Stimulated activated CD8-positive, alpha-beta memory T cell treated with anti-CD3 and anti-CD28 coated beads, Interleukin-15, amount 100 ng/mL, for 24 hours (primary cell): ENCODE results near the gene PREX1.

Experiments
- DNase-seq: peaks from one replicate; pipeline ENCODE4 v3.0.0-alpha.2; 2020; ENCODE audit warnings: low read depth

Gene PREX1

GRCh38 chr20:48735112-48735511 lies 92.7 kb downstream of the PREX1 start:
- no peak for DNase-seq

- DNase-seq: no peak
These were observed 93.6 kb downstream of the PREX1 start for GRCh38 chr20:48734104-48734749.

DNA sequence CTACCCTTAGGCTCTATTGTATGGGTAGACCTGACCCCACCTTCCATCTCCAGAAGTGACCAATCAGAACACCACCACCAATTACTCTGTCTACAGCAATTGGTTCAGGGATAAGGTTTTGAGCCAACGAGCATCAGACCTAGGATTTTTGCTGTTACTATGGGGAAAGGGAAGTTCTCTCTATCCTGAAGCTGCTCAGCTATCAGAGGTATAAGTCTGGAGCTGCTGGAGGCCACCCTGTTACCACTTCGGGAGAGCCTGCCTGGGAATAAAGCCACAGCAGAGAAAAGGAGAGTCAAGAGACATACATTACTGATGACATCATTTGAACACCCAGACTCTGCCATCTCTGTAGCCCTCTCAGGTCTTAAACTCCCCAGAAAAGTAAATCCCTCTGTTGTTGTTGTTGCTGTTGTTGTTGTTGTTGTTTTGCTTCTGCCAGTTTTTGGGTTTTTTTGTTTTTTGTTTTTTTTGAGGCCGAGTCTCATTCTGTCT lies 94.5 kb downstream of the PREX1 start:
- DNase-seq: no peak

DNA sequence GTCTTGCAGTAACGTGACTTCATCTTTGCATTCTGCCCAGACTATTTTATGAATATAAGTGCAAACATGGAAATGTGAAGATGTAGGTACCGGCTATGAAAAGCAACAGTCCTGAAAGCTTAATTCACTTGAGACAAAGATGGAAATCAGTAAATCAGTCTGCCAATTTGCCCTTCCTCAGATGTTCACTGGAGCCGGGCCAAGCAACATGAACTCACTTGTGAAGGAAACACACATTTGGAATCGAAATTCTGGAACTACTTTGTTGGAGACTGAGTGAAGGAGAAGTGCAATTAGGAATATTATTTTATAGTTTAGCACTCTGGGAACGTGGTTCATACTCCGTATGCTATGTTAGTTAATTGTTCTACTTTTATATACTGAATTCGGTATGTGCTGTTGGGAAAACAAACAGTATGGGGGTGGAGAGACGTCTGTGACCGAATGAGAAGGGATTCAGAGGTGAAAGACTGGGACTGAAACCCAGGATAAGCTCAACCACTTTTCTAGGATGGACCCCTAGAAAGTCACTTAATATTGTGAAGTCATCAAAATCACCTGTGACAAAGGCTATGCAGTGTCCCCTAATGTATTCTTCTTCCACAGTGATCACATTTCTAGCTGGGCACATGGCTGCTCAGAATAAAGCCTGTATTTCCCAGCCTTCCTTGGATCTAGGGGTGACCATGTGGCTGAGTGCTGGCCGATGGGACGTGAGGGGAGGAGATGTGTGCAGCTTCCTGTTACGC lies 95.5 kb downstream of the PREX1 start:
- DNase-seq: no peak

GRCh38 chr20:48731536-48731935 lies 96.3 kb downstream of the PREX1 start:
- no peak for DNase-seq

DNA sequence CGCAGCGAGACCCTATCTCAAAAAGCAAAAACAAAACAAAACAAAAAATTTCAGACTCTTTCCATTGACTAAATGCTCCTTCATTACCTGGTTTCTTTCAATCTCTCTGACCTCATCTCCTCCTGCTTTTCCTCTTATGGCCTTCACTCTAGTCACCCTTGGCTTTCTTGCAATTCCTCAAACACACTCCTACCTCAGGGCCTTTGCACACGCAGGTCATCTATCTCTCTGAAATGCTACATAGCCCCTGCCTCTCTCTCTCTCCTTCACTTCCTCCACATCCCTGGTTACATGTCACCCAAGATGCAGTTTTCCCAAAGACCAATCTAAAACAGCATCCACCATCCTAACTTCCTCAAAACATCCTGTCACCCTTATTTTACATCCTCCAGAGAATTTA lies 96.8 kb downstream of the PREX1 start:
- no peak for DNase-seq

GRCh38 chr20:48729538-48729937 lies 98.3 kb downstream of the PREX1 start:
- DNase-seq: no peak

DNA sequence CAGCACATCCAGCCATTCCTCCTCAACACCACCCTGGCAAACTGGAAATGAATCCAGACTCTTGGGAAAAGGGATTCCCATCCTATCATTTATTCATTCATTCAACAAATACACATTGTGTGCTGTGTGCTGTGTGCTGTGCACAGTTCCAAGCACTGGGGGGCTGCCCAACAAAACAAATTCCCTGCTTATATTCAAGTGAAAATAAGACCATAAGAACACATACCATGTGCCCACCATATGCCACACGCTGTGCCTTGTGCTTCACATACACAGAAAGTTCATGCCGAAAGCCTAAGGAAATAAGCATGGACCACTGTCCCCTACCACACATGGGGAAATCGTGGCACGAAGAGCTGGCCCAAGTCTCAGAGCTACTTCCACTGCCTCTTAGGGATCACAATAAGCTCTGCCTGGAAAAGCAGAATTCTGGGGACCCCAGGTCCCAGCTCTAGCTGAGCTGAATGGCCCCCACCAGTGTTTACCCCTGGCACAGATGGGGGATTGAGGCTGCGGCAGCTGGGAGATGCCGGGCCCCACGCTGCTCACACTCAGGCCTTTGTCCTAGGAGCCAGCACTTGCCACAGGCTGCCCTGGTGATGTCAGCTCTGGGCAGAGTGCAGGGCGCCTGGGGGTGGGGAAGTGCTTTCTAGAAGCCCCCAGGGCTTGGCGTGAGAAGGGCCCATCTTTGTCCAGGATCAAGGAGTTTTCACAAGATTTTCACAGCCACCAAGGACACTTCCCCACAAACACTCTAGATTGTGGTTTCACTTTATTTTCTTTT lies 99.6 kb downstream of the PREX1 start:
- DNase-seq: no peak

GRCh38 chr20:48727226-48727625 lies 100.6 kb downstream of the PREX1 start:
- DNase-seq: no peak

- DNase-seq: no peak
These were observed 102.2 kb downstream of the PREX1 start for GRCh38 chr20:48725555-48725991.

DNA sequence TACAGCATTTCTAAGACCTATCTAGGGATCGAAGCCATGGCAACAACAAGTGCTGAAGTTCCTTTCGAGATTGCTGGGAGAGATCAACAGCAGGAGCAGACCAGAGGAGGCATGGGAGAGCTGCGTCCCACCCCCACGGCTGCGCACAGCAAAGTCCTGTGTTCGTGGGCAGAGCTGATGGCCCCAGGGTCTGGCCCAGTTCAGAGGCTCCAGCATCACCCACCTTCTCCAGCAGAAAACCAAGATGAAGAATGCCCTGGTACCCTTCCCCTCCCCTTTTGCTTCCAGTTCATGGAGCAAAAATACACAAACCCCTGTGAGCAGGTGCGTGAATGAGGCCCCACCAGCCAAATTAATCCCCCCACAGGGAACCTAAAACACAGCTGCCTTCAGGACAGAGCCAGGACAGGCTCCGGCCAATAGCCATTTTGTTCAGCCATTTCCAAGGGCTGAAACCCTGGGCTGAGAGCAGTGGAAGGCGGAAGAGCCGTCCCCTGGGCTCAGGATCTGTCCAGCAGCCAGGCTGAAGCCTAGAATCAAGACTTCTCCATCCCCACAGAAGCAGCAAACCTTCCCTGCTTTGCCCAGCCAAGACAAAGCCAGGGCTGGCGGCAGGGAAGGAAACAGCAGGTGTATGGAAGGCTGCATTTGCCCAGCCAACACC lies 102.8 kb downstream of the PREX1 start:
- DNase-seq: no peak

GRCh38 chr20:48724382-48724781 lies 103.4 kb downstream of the PREX1 start:
- DNase-seq: no peak

DNA sequence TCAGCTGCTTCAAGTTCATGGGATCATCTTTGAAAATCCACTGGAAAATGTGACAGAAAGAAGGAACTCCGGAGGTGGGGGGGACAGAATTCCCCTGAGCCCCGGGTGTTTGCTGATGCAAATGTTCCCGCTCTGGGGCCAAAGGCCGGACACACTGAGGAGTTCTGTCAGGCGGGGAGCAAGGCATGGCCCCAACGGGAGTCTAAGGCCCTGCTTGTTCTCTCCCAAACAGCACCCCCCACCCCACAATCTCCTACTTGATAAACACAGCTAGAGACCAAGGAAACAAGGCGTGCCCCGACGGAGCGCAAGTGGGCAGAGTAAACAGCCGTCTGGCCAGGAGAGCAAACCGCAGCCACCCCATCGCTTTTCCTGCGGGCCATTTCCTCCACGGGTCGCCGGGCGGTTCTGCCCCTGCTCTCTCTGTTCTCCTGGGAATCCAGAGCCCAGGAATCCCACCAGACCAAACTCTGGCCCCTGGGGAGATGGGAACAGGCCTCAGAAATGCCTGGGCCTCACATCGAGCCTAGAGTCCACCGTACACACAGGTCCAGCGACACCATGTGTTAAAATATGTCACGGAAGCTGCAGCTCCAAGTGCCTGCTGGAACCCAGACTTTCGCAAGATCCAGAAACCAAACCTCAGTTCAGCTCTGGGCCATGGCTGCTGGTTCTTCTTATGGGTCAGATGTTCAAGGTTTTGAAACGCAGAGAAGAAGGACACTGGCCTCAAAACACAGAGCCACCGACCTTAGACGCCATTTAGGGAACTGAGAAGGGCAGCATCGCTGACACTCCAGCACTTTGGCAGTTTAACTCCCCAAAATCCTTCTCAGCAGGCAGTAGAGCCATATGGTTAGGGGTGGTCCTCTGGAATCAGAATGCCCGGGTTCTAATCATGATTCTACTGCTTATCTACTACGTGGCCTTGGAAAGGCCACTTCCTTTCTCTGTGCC lies 104.2 kb downstream of the PREX1 start:
- no peak for DNase-seq

GRCh38 chr20:48722737-48723191 lies 105.0 kb downstream of the PREX1 start:
- no peak for DNase-seq

DNA sequence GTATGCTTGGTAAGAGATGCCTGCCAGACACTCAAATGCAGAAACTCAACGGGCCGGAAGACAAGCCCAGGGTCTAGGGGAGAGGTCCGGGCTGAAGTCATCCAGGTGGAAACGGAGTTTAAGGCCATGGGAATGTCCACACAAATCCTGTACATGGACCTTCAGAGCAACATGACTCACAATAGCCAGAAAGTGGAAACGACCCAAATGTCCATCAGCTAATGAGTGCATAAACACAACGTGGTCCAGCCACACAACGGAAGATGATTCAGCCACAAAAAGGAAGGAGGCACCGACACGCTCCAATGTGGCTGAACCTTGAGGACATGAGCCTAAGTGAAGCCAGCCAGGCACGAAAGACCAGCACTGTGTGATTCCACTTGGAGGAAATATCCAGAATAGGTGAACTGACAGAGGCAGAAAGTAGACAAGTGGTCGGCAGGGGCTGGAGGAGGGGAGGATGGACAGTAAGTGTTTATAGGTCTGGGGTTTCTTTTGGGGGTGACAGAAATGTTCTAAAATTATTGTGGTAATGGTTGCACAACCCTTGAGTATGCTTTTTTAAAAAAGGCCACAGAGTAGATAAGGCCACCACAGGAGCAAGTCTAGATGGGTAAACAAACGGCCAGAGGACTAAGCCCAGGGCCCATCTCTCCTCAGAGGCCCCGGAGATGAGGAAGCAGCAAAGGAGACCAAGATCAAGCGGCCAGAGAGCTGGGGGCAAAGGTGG lies 105.6 kb downstream of the PREX1 start:
- DNase-seq: no peak

- DNase-seq: no peak
These were observed 106.3 kb downstream of the PREX1 start for GRCh38 chr20:48721324-48722001.

DNA sequence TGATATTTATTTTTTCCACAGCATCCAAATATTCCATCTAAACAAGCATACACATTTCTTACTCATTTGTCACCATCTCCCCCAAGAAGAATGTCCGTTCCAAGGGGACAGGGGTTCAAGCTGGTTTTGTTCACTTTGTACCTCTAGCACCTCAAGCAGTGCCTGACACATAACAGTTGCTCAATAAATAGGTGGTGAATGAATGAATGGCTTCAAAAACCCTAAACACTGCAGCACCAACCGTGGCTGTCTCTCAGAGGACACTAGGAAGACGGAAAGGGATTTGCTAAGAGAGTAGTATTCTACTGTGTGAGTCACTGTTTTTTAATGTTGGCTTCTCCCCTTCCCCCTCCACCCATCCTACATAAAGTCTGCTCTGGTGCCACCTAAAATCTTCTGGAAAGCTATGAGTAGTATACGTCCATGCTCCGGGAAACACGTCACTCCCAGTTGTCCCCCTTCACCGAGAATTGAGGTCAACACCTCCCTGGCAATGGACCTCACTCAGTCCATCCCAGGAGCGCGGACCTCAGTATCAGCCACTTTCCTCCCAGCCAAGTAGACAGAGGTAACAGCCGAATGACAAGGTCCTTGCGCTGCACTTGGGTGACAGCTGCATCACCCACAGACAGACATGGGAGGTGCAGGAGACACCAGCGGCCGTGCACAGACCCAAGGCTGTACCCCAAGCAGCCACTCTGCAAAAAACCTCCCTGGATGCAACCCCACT lies 107.4 kb downstream of the PREX1 start:
- DNase-seq: no peak

DNA sequence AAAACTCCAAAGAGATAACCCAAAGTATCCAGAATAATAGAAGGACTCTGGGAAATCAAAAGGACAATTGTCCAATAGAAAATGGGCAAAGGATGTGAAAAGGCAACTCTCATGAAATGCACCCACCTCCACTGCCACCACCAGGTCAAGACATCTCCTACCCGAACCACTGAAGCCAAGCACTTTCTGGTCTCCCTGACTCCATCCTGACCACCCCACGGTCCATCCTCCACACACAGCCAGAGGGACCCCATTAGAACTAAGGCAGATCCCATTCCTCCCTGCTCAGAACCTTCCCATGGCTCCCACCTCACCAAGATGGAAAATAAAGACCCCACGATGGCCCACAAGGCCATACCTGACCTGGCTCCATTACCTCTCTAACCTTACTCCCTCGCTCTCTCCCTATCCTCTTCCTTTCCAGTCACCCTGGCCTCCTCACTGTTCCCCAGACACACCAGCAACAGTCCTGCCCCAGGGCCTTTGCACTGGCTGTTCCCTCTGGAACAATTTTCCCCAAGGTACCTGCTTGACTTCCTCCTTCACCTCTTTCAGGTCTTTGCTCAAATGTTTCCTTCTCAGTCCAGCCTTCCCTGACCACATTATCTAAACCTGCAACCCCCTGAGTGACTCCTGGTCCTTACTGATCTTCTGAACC lies 108.1 kb downstream of the PREX1 start:
- no peak for DNase-seq
